ENCODE measurements around the gene KIAA0319L. TPM values are rescaled to one million over a fixed set of nuclear protein-coding genes. Genes with fewer than 3 reads are reported as not detected.

Gene KIAA0319L
- total RNA-seq, 1 experiment from 2014 or later = 72.6 TPM

GRCh38 chr1:35560256-35561225 is 3.3 kb upstream of the KIAA0319L start:
- peaks cover 49% of the 10 kb centered on the region for H3K36me3 Mint-ChIP-seq (ENCODE audit: insufficient read depth, unreplicated experiment)
- peaks cover 12% of the 10 kb centered on the region for H3K4me1 Mint-ChIP-seq (ENCODE audit: low read depth, unreplicated experiment)
- H3K27me3 Mint-ChIP-seq (ENCODE audit: unreplicated experiment) = no peaks in the 10 kb centered on the region
- no peaks in the 10 kb centered on the region for H3K9me3 Mint-ChIP-seq (ENCODE audit: low read depth, unreplicated experiment)
- no TSS peak for BruUV-seq (replicated peaks)
- intact Hi-C loops (cut with micrococcal nuclease; ENCODE audit: unreplicated experiment) = no loop called here
- no peak overlapping the region for H3K27ac Mint-ChIP-seq (ENCODE audit: unreplicated experiment)
- no peak for TF ChIP-seq CTCF (IDR thresholded peaks at IDR 0.05; ENCODE audit: unreplicated experiment)
- CTCF ChIA-PET = no interaction called here
- no peak overlapping the region for H3K4me3 Mint-ChIP-seq (ENCODE audit: low read depth, unreplicated experiment)
- DNase-seq = no peak

- peaks cover 23% of the 10 kb centered on the region for H3K4me1 Mint-ChIP-seq (ENCODE audit: low read depth, unreplicated experiment)
- CTCF ChIA-PET = interaction anchor here (0.6 kb wide), 1 partner anchor 957 kb away, joined by 3 read pairs; no protein-coding TSS in a partner anchor
- no peak overlapping the region for H3K27ac Mint-ChIP-seq (ENCODE audit: unreplicated experiment)
- intact Hi-C loops (cut with micrococcal nuclease; ENCODE audit: unreplicated experiment) = no loop called here
- H3K9me3 Mint-ChIP-seq (ENCODE audit: low read depth, unreplicated experiment) = no peaks in the 10 kb centered on the region
- BruUV-seq (replicated peaks) = no TSS peak
- peaks cover 45% of the 10 kb centered on the region for H3K36me3 Mint-ChIP-seq (ENCODE audit: insufficient read depth, unreplicated experiment)
- DNase-seq = no peak
- TF ChIP-seq CTCF (IDR thresholded peaks at IDR 0.05; ENCODE audit: unreplicated experiment) = no peak
- no peak overlapping the region for H3K4me3 Mint-ChIP-seq (ENCODE audit: low read depth, unreplicated experiment)
- no peaks in the 10 kb centered on the region for H3K27me3 Mint-ChIP-seq (ENCODE audit: unreplicated experiment)
Observed at GRCh38 chr1:35559317-35559944, 2.2 kb upstream of the KIAA0319L start.

- no TSS peak for BruUV-seq (replicated peaks)
- Mint-ChIP-seq H3K4me3 (ENCODE audit: low read depth, unreplicated experiment) (peak overlapping the region; percentile 96), H3K4me1 (ENCODE audit: low read depth, unreplicated experiment) (peaks cover 23% of the 10 kb centered on the region), H3K9me3 (ENCODE audit: low read depth, unreplicated experiment) (no peaks in the 10 kb centered on the region), H3K27me3 (ENCODE audit: unreplicated experiment) (no peaks in the 10 kb centered on the region), H3K36me3 (ENCODE audit: insufficient read depth, unreplicated experiment) (peaks cover 44% of the 10 kb centered on the region), H3K27ac (ENCODE audit: unreplicated experiment) (peak overlapping the region; percentile 93)
- DNase-seq = no peak
- no peak for TF ChIP-seq CTCF (IDR thresholded peaks at IDR 0.05; ENCODE audit: unreplicated experiment)
- CTCF ChIA-PET = interaction anchor here (0.6 kb wide), 1 partner anchor 958 kb away, joined by 3 read pairs; no protein-coding TSS in a partner anchor
- intact Hi-C loops (cut with micrococcal nuclease; ENCODE audit: unreplicated experiment) = no loop called here
Observed at GRCh38 chr1:35558374-35559316, 1.4 kb upstream of the KIAA0319L start.

Data from Calu3 (cell line).